Activated naive CD8-positive, alpha-beta T cell treated with anti-CD3 and anti-CD28 coated beads for 36 hours (primary cell): ENCODE measurements around the gene CDH8. TPM values are rescaled to one million over a fixed set of nuclear protein-coding genes. Genes with fewer than 3 reads are reported as not detected.
"Not testable (repeated sequence)": the region's sequence is repeated elsewhere in the genome, so short reads cannot be mapped to it uniquely, and the experiment has no call there.

Experiments used
- DNase-seq: peaks from one replicate; pipeline ENCODE4 v3.0.0; 2021
- H3K27ac Mint-ChIP-seq: one replicate; pipeline ENCODE4 v1.8.0; 2022; ENCODE audit warnings: mild to moderate bottlenecking, moderate library complexity, mixed read lengths
- H3K27me3 Mint-ChIP-seq: one replicate; pipeline ENCODE4 v1.8.0; 2022; ENCODE audit warnings: mild to moderate bottlenecking, mixed read lengths
- H3K36me3 Mint-ChIP-seq: one replicate; pipeline ENCODE4 v1.8.0; 2021; ENCODE audit warnings: mild to moderate bottlenecking, mixed read lengths
- H3K4me1 Mint-ChIP-seq: one replicate; pipeline ENCODE4 v1.8.0; 2021; ENCODE audit warnings: mixed read lengths
- H3K4me3 Mint-ChIP-seq: one replicate; pipeline ENCODE4 v1.8.0; 2022; ENCODE audit warnings: mild to moderate bottlenecking, moderate library complexity, mixed read lengths
- H3K9me3 Mint-ChIP-seq: one replicate; pipeline ENCODE4 v1.8.0; 2022; ENCODE audit warnings: mixed read lengths
- total RNA-seq, 2 experiments: library from RNA; stranded (reverse); gene quantifications; one replicate each; pipeline ENCODE4 v1.2.3, GENCODE V29; 2021

CDH8 gene
- total RNA-seq, 2 experiments from 2014 or later: not detected

GRCh38 chr16:61817583-61818278, 218.5 kb downstream of the CDH8 start:
- Mint-ChIP-seq H3K27ac (no peak overlapping the region), H3K4me1 (no peaks in the 10 kb centered on the region), H3K36me3 (no peaks in the 10 kb centered on the region), H3K27me3 (no peaks in the 10 kb centered on the region), H3K9me3 (peaks cover 4% of the 10 kb centered on the region), H3K4me3 (no peak overlapping the region)
- no peak for DNase-seq

GRCh38 chr16:61814726-61815347, 221.4 kb downstream of the CDH8 start:
- Mint-ChIP-seq H3K4me1 (no peaks in the 10 kb centered on the region), H3K27ac (no peak overlapping the region), H3K9me3 (no peaks in the 10 kb centered on the region), H3K36me3 (no peaks in the 10 kb centered on the region), H3K4me3 (no peak overlapping the region), H3K27me3 (no peaks in the 10 kb centered on the region)
- no peak for DNase-seq

GRCh38 chr16:61813339-61813738, 222.9 kb downstream of the CDH8 start:
- Mint-ChIP-seq H3K4me3 (no peak overlapping the region), H3K4me1 (no peaks in the 10 kb centered on the region), H3K27ac (no peak overlapping the region)

GRCh38 chr16:61812251-61812650, 224.0 kb downstream of the CDH8 start:
- DNase-seq: no peak
- Mint-ChIP-seq H3K27ac (no peak overlapping the region), H3K4me3 (no peak overlapping the region), H3K4me1 (no peaks in the 10 kb centered on the region), H3K36me3 (no peaks in the 10 kb centered on the region), H3K9me3 (no peaks in the 10 kb centered on the region), H3K27me3 (no peaks in the 10 kb centered on the region)

More at GRCh38 chr16:61813339-61813738, 222.9 kb downstream of the CDH8 start:
- Mint-ChIP-seq H3K9me3 (no peaks in the 10 kb centered on the region), H3K36me3 (no peaks in the 10 kb centered on the region), H3K27me3 (no peaks in the 10 kb centered on the region)
- DNase-seq: no peak

- Mint-ChIP-seq H3K9me3 (no peaks in the 10 kb centered on the region), H3K27me3 (no peaks in the 10 kb centered on the region), H3K4me1 (no peaks in the 10 kb centered on the region), H3K36me3 (no peaks in the 10 kb centered on the region), H3K27ac (no peak overlapping the region), H3K4me3 (no peak overlapping the region)
- DNase-seq: no peak
These were observed 228.7 kb downstream of the CDH8 start for GRCh38 chr16:61807551-61807950.

- not testable (repeated sequence) for H3K36me3 Mint-ChIP-seq, H3K9me3 Mint-ChIP-seq, H3K4me1 Mint-ChIP-seq, H3K4me3 Mint-ChIP-seq, DNase-seq, H3K27me3 Mint-ChIP-seq, H3K27ac Mint-ChIP-seq
These were observed 235.0 kb downstream of the CDH8 start for GRCh38 chr16:61801217-61801616.

- no peaks in the 10 kb centered on the region for H3K36me3 Mint-ChIP-seq
- H3K4me3 Mint-ChIP-seq: no peak overlapping the region
- H3K4me1 Mint-ChIP-seq: no peaks in the 10 kb centered on the region
- H3K27me3 Mint-ChIP-seq: no peaks in the 10 kb centered on the region
- DNase-seq: no peak
- peaks cover 8% of the 10 kb centered on the region for H3K9me3 Mint-ChIP-seq
- H3K27ac Mint-ChIP-seq: no peak overlapping the region
These were observed 237.5 kb downstream of the CDH8 start for GRCh38 chr16:61798741-61799140.

GRCh38 chr16:61797961-61798507, 238.2 kb downstream of the CDH8 start:
- no peaks in the 10 kb centered on the region for H3K36me3 Mint-ChIP-seq
- H3K4me1 Mint-ChIP-seq: no peaks in the 10 kb centered on the region
- H3K4me3 Mint-ChIP-seq: no peak overlapping the region
- H3K9me3 Mint-ChIP-seq: peaks cover 8% of the 10 kb centered on the region
- no peaks in the 10 kb centered on the region for H3K27me3 Mint-ChIP-seq
- DNase-seq: no peak
- H3K27ac Mint-ChIP-seq: no peak overlapping the region

- no peaks in the 10 kb centered on the region for H3K36me3 Mint-ChIP-seq
- DNase-seq: no peak
- no peaks in the 10 kb centered on the region for H3K4me1 Mint-ChIP-seq
- H3K9me3 Mint-ChIP-seq: peaks cover 8% of the 10 kb centered on the region
- H3K4me3 Mint-ChIP-seq: no peak overlapping the region
- H3K27me3 Mint-ChIP-seq: no peaks in the 10 kb centered on the region
- no peak overlapping the region for H3K27ac Mint-ChIP-seq
These were observed 238.9 kb downstream of the CDH8 start for GRCh38 chr16:61797296-61797795.

DNA sequence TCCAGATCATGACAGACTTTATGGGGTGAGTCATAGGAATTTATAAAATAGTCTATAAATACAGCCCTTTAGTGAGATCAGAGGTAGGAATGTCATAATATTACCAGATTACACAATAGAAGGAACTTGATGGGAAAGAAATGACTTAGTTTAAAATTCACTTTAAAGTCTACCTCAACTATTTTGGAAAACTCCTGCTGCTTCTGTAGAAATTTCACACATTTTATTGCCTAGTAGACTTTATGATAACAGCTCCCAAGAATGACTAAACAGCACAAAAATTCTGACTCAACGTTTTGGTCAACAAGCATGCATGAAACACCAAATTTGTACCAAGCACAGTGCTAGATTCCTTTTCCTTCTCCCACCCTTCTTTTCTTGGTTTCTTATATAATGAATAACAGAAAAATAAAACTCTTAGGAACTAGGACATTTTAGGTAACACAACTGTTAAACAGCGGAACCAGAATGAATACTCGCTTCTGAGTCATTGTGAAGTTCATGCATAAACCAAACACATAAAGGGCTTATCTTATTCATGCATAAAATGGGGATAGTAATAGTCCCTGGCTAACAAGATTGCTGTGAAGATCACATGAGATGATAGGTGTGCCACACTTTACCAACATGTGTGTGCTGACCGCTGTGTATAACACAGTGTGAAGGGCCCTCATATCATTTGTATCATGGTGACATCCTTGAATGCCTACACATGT, 243.9 kb downstream of the CDH8 start:
- H3K27me3 Mint-ChIP-seq: no peaks in the 10 kb centered on the region
- H3K9me3 Mint-ChIP-seq: peaks cover 7% of the 10 kb centered on the region
- no peaks in the 10 kb centered on the region for H3K4me1 Mint-ChIP-seq
- DNase-seq: no peak
- H3K36me3 Mint-ChIP-seq: no peaks in the 10 kb centered on the region
- no peak overlapping the region for H3K4me3 Mint-ChIP-seq
- no peak overlapping the region for H3K27ac Mint-ChIP-seq

GRCh38 chr16:61791464-61791863, 244.8 kb downstream of the CDH8 start:
- Mint-ChIP-seq H3K4me3 (no peak overlapping the region), H3K27me3 (no peaks in the 10 kb centered on the region), H3K9me3 (peaks cover 5% of the 10 kb centered on the region), H3K4me1 (no peaks in the 10 kb centered on the region), H3K36me3 (no peaks in the 10 kb centered on the region), H3K27ac (no peak overlapping the region)
- DNase-seq: no peak

DNA sequence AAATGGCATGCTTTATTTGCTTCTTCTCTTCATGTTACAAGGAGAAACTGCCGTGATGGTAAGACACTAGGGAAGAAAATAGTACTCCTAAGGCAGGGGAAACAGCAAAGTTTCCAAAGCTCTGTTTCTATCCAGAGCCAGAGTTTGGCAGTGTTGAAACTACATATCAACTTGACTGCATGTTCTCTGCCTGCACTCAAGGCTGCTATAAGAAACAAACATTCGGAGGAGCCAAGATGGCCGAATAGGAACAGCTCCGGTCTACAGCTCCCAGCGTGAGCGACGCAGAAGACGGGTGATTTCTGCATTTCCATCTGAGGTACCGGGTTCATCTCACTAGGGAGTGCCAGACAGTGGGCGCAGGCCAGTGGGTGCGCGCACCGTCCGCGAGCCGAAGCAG, 254.4 kb downstream of the CDH8 start:
- not testable (repeated sequence) for H3K9me3 Mint-ChIP-seq, H3K27ac Mint-ChIP-seq, H3K36me3 Mint-ChIP-seq, H3K4me3 Mint-ChIP-seq, H3K4me1 Mint-ChIP-seq, DNase-seq, H3K27me3 Mint-ChIP-seq

- Mint-ChIP-seq H3K9me3 (peaks cover 4% of the 10 kb centered on the region), H3K36me3 (no peaks in the 10 kb centered on the region), H3K27ac (no peak overlapping the region), H3K27me3 (no peaks in the 10 kb centered on the region), H3K4me1 (no peaks in the 10 kb centered on the region), H3K4me3 (no peak overlapping the region)
- no peak for DNase-seq
These were observed 256.1 kb downstream of the CDH8 start for GRCh38 chr16:61780161-61780560.

DNA sequence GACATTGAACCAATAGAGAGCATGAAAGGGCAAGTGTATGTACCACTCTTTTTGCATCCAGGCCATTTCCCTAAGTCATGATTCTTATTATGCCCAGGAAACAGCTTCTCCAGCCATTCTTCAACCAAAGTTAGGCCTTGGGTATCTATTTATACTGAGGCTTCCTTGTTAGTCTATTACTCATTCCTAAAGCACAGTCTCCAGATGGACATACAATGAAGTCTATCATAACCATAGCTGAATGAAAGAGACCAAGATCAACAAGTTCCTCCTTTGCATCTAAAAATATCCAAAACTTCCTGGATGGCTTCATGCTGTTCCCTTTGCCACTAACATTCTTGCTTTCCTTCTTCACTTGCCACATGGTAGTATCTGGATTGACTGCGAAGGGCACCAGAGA, 265.9 kb downstream of the CDH8 start:
- Mint-ChIP-seq H3K27ac (no peak overlapping the region), H3K36me3 (no peaks in the 10 kb centered on the region), H3K4me3 (no peak overlapping the region), H3K27me3 (no peaks in the 10 kb centered on the region), H3K9me3 (peaks cover 3% of the 10 kb centered on the region), H3K4me1 (no peaks in the 10 kb centered on the region)
- no peak for DNase-seq

DNA sequence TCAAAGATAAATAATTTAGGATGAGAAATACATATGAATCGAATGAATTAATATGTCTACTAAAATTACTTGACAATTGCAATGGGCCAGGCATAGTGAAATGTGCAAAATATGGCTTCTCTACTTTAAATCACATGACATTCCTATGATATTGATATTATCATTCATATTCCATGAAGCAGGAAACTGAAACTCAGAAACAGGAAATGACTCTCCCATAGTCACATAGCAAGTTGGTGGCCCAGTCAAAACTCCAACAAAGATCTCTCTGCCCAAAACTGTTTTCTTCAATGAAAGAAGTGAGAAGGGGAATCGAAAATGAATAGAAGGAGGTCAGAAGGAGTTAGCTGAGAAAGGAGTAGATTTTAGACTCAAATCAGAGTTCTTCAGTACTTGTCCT, 272.2 kb downstream of the CDH8 start:
- no peak overlapping the region for H3K4me3 Mint-ChIP-seq
- peaks cover 7% of the 10 kb centered on the region for H3K9me3 Mint-ChIP-seq
- no peak for DNase-seq
- H3K27ac Mint-ChIP-seq: no peak overlapping the region
- H3K36me3 Mint-ChIP-seq: no peaks in the 10 kb centered on the region
- H3K4me1 Mint-ChIP-seq: no peaks in the 10 kb centered on the region
- no peaks in the 10 kb centered on the region for H3K27me3 Mint-ChIP-seq
